Measurements from ENCODE around the gene KMO. TPM values are rescaled to one million over a fixed set of nuclear protein-coding genes. Genes with fewer than 3 reads are reported as not detected.

KMO gene
- total RNA-seq, 1 experiment from 2014 or later, result not detected

DNA sequence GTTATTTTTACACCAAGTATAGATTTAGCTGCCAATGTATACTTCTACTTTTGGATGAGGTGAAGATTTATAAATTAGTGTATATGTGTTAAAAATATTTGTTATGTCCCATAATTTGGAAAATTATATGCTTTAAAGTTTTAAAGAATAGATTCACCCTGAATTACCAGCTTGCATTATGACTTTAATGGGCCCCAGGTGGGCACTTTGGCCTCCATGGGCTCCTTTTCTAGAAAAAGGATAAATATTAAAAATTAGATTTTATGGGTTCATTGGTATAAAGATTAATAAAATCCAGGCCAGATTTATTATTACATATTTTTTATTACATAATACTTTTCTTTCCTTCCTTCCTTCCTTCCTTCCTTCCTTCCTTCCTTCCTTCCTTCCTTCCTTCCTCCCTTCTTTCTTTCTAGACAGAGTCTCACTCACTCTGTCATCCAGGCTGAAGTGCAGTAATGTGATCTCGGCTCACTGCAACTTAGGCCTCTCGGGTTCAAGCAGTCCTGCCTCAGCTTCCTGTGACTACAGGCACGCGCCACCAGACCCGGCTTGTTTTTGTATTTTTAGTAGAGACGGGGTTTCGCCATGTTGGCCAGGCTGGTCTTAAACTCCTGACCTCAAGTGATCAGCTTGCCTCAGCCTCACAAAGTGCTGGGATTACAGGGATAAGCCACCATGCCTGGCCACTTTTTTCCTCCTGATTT is 21.9 kb downstream of the KMO start:
- Histone ChIP-seq H3K4ac (ENCODE audit: low read depth, low read length) (no peak overlapping the region), H3K56ac (ENCODE audit: insufficient read length, low read depth, low read length) (no peak overlapping the region), H4K91ac (ENCODE audit: insufficient read length, low read depth, low read length) (no peak overlapping the region), H3K23ac (ENCODE audit: insufficient read length, low read depth, low read length) (no peak overlapping the region), H3K9me3 (ENCODE audit: control insufficient read depth, low read depth, low read length) (no peaks in the 10 kb centered on the region), H4K20me1 (ENCODE audit: control insufficient read depth, insufficient read depth, insufficient read length) (no peaks in the 10 kb centered on the region), H3T11ph (ENCODE audit: low read length) (no peak overlapping the region), H2AK5ac (ENCODE audit: insufficient read length, low read length) (no peak overlapping the region), H2AFZ (ENCODE audit: low read length) (no peak overlapping the region), H3K9ac (ENCODE audit: extremely low read depth, insufficient read length, low read length) (no peak overlapping the region), H2BK12ac (ENCODE audit: insufficient read length, low read depth, low read length) (no peak overlapping the region), H3K79me2 (ENCODE audit: insufficient read depth, low read length) (no peaks in the 10 kb centered on the region), H3K27ac (ENCODE audit: insufficient read length, low read depth, low read length) (no peak overlapping the region), H2BK15ac (ENCODE audit: low read depth, low read length) (no peak overlapping the region), H2BK120ac (ENCODE audit: low read depth, low read length, poor library complexity, severe bottlenecking) (no peak overlapping the region), H4K8ac (replicated peaks; ENCODE audit: insufficient read length, low read depth, low read length) (no peak overlapping the region), H2BK20ac (ENCODE audit: low read depth, low read length, poor library complexity, severe bottlenecking) (no peak overlapping the region), H3K18ac (ENCODE audit: insufficient read length, low read depth, low read length) (no peak overlapping the region), H3K14ac (ENCODE audit: insufficient read depth, low read length) (no peak overlapping the region), H3K27me3 (ENCODE audit: insufficient read depth, low read length) (no peaks in the 10 kb centered on the region), H2BK5ac (ENCODE audit: insufficient read length, low read length) (no peak overlapping the region), H3K4me2 (ENCODE audit: insufficient read depth, insufficient read length, low read length) (no peak overlapping the region), H3K79me1 (ENCODE audit: insufficient read depth, low read depth, low read length, poor library complexity, severe bottlenecking) (no peaks in the 10 kb centered on the region), H3K4me1 (ENCODE audit: insufficient read depth, low read length) (no peaks in the 10 kb centered on the region), H3K23me2 (ENCODE audit: insufficient read length, low read depth, low read length, poor library complexity, severe bottlenecking) (no peaks in the 10 kb centered on the region), H4K5ac (ENCODE audit: insufficient read length, low read depth, low read length) (no peak overlapping the region)
- Mint-ChIP-seq H3K27ac (no peak overlapping the region), H3K4me3 (no peak overlapping the region), H3K27me3 (ENCODE audit: low read depth) (no peaks in the 10 kb centered on the region), H3K4me1 (no peaks in the 10 kb centered on the region), H3K36me3 (ENCODE audit: insufficient read depth in 1 of 3, low read depth in 3 of 3) (no peaks in the 10 kb centered on the region), H3K9me3 (no peaks in the 10 kb centered on the region)
- DNase-seq, result no peak
- TF ChIP-seq, protein P1, sequence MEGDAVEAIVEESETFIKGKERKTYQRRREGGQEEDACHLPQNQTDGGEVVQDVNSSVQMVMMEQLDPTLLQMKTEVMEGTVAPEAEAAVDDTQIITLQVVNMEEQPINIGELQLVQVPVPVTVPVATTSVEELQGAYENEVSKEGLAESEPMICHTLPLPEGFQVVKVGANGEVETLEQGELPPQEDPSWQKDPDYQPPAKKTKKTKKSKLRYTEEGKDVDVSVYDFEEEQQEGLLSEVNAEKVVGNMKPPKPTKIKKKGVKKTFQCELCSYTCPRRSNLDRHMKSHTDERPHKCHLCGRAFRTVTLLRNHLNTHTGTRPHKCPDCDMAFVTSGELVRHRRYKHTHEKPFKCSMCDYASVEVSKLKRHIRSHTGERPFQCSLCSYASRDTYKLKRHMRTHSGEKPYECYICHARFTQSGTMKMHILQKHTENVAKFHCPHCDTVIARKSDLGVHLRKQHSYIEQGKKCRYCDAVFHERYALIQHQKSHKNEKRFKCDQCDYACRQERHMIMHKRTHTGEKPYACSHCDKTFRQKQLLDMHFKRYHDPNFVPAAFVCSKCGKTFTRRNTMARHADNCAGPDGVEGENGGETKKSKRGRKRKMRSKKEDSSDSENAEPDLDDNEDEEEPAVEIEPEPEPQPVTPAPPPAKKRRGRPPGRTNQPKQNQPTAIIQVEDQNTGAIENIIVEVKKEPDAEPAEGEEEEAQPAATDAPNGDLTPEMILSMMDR (conservative IDR thresholded peaks at IDR 0.05), result no peak
- WGBS (ENCODE audit: extremely low coverage, insufficient read length, low lambda C conversion rate), result no CpG with 5 or more reads among the region's 7 CpGs
